ENCODE data around the gene PFKL. TPM values are rescaled to one million over a fixed set of nuclear protein-coding genes. Genes with fewer than 3 reads are reported as not detected.

The PFKL gene
- total RNA-seq, 1 donor, result 114 TPM

DNA sequence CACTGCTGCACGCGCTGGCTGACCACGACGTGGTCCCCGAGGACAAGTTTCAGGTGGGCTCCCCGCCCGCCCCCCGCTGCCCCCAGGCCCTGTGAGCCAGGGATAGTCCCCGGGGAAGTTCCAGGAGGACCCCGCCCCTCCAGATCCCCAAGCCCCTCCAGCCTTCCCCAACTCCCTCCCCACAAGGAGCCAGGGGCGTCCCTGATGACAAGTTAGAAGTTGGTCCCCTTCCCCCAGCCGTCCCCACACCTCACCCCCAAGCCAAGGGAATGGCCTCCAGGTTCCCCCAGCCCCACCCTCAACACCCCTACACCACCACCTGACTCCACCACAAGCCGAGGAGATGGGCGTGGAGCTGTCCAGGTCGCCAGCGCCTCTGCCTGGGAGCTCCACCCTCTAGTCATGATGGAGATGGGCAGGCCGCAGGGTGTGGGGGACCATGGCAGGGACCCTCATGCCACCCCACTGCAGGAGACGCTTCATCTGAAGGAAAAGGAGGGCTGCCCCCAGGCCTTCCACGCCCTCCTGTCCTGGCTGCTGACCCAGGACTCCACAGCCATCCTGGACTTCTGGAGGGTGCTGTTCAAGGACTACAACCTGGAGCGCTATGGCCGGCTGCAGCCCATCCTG is 13.7 kb upstream of the PFKL start:
- TF ChIP-seq CTCF (IDR thresholded peaks at IDR 0.05; ENCODE audit: insufficient read depth, low read length), result no peak
- DNase-seq (ENCODE audit: low read depth), result no peak
- no peak overlapping the region for H3K4me3 ChIP-seq (ENCODE audit: low read depth, low read length)

DNA sequence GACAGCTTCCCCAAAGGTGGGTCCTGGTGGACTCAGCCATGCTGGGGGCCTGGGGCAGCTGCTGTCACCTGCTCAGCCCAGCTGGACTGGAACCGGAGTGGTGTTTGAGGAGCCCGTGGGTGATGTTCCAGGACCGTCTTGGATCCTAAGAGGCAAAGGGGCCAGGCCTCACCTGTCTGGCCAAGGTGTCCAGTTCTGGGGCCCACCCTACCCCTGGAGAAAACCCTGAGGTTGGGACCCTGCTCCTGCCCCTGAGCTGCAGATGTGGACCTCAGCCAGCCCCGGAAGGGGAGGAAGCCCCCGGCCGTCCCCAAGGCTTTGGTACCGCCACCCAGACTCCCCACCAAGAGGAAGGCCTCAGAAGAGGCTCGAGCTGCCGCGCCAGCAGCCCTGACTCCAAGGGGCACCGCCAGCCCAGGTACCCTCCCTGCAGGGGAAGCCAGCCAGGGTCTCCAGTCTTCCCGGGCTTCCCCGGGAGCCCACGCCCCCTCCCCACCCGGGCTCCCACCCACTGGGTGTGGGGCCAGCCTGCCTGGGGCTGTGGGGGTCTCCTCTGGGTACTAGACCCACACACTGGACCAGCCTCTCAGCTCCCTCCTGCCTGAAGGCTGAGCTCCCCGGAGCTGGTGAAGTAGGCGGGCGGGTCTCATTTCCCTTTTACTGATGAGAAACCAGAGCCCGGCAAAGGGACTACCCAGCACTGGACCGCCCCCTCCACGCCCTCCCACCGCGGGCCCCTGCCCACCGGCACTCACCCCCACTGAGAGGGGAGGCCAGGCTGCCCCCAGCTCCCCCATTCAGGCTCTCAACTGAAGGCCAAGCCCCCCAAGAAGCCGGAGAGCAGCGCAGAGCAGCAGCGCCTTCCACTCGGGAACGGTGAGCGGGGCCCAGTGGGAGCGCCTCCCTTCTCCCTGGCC is 12.9 kb upstream of the PFKL start:
- DNase-seq (ENCODE audit: low read depth), result no peak
- TF ChIP-seq CTCF (IDR thresholded peaks at IDR 0.05; ENCODE audit: insufficient read depth, low read length), result no peak
- no peak overlapping the region for H3K4me3 ChIP-seq (ENCODE audit: low read depth, low read length)

GRCh38 chr21:44288251-44289110 is 11.4 kb upstream of the PFKL start:
- TF ChIP-seq CTCF (IDR thresholded peaks at IDR 0.05; ENCODE audit: insufficient read depth, low read length), result no peak
- DNase-seq (ENCODE audit: low read depth), result no peak
- H3K4me3 ChIP-seq (ENCODE audit: low read depth, low read length), result no peak overlapping the region

- H3K4me3 ChIP-seq (ENCODE audit: low read depth, low read length), result no peak overlapping the region
- DNase-seq (ENCODE audit: low read depth), result no peak
- no peak for TF ChIP-seq CTCF (IDR thresholded peaks at IDR 0.05; ENCODE audit: insufficient read depth, low read length)
Measured at GRCh38 chr21:44289381-44290010, 10.4 kb upstream of the PFKL start.

DNA sequence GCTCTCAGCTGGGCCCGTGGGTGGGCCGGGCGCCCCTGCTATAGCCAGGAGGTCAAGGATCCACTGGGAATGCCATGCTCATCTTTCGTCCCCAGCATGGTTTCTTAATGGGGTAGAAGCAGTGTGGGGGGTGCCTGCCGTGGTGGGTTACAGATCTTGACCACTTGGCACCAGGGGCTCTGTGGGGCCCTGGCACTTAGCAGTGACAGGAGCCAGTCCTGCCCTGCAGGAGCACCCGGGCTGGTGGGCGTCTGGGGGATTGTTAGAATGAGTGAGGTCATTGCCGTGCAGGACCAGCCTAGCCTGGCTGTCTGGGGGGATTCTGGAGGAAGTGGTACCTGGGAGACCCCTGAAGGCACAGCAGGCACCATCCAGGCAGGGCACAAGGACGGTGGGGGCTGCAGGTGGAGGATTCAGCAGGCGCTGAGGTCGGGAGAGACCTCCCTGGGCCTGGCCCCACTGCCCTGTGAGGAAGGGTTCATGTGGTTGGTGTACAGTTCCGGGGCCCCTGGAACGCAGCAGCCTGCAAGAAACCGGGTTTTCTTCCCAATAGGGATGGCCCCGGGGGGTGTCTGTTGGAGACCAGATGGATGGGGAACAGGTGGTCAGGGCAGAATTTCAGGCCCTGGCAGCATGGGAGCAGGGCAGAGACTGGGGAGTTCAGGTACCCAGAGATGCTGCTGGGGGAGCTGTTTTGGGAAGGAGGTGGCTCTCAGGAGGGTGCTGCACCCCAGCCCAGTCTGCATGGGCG is 9.4 kb upstream of the PFKL start:
- TF ChIP-seq CTCF (IDR thresholded peaks at IDR 0.05; ENCODE audit: insufficient read depth, low read length), result no peak
- no peak overlapping the region for H3K4me3 ChIP-seq (ENCODE audit: low read depth, low read length)
- no peak for DNase-seq (ENCODE audit: low read depth)

All from fibroblast of the aortic adventitia (primary cell).